Astrocyte (in vitro differentiated cells and primary cell): ENCODE measurements around the gene PDE4DIP.
"Not testable (repeated sequence)": the region's sequence is repeated elsewhere in the genome, so short reads cannot be mapped to it uniquely, and the experiment has no call there.

Source experiments
- CTCF ChIP-seq: IDR thresholded peaks from 2 replicates; pipeline ENCODE4 v1.5.1; 2011; ENCODE audit warnings: low read depth, mild to moderate bottlenecking, inconsistent platforms, low read length, moderate library complexity; ENCODE audit not compliant: insufficient read depth
- EZH2 ChIP-seq: IDR thresholded peaks from 2 replicates; pipeline ENCODE4 v1.6.1; 2012; ENCODE audit warnings: mild to moderate bottlenecking, low read length, inconsistent platforms; ENCODE audit not compliant: insufficient read depth

GRCh38 chr1:148890075-148890568 lies 45.9 kb downstream of the PDE4DIP start:
- not testable (repeated sequence) for TF ChIP-seq CTCF, EZH2
